Hepatic stellate cell (primary cell): Measurements from ENCODE around the gene PYGM.

ENCODE experiments used
- DNase-seq: peaks from one replicate; pipeline ENCODE4 v3.0.0; 2011; ENCODE audit warnings: low spot score

PYGM gene

DNA sequence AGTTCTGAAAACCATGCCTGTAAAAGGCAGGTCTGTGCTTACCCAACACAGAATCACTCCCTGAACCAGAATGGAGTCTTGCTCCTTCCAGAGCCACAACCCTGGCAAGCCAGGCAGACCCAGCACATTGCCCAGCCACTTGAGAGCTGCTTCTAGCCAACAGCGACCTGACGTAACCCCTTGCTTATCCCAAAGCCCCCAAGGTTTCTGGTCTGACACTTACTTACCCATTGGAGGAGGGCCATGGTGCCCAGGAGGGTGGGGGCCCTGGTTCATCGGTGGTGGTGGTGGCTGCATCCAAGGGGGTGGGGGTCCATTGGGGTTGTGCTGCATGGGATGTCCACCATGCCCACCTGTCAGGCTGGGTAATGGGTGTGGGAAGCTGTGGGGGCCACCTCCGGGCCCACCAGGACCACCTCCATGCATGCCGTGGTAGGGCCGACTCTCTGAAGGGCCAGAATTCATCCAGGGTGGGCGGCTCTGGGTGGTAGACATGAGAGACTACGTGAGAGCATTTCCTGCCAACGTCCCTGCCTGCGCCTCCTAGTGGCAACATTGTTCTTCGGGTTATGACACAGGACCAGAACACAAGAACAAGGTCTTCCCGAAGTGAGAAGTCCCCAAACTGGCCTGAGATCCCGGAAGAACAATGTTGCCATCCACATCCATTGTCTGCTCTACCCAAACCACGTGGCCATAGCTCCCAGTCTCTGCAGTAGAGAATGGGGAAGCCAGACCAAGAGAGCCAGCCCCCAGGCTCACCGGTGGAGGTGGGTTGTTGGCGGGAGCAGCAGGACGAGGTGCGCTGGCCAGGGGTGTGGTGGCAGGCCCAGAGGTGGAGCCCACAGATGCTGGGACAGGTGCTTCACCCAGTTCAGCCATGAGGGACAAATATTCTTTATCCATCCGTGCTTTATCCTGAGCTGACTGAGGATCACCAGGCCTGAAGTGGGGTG is 7.8 kb upstream of the PYGM start:
- peak; percentile 61 for DNase-seq

DNA sequence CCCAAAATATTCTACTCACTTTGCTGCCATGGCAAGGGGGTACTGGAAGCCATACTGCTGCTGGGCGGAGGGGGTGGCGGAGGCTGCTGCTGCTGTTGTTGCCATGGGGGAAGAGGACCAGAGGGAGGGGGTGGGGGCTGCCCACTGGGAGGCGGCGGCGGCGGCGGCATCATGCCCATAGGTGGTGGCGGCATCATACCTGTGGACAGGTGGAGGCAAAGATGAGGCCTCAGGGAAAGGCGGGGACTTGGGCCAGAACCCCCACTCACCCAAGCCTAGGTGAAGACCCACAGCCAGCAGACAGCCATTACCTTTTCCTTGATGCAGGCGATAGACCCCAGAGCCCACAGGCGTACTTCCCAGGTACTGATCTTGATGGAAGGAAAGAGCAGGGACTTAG is 7.1 kb upstream of the PYGM start:
- DNase-seq = no peak

DNA sequence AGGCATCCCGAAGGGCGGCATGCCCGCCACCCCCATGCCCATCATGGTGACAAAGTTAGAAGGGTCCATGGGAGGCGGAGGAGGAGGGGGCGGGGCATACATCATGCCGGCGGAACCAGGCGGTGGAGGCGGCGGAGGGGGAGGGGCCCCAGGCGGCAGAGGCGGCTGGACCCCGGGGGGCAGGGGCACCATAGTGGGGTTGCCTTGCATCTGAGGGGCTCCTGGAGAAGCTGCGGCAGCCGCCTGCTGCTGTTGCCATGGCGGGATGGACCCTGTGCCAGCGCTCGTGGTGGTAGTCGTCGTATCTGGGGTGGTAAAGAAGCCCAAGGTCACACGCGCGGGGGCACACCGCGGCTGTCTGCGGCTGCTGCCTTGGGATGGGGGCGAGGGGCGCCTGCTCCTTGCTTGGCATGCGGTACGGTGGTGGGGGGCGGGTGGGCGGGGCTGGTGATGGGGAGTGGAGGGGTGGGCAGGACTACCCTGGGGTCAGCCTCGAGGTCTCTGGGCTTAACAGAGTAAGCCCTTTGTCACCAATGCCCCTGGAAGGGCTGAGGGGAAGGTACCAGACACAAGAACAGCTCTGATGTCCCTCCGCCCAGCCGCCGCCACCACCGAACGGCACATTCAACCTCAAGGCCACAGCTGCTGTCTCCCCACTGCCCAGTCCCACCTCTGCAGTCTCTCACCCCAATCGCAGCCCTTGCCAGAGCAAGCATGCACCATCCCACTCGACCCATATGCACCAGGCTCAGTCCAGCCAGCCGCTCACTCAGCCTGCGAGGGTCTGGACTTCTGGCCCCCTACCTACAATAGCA is 6.3 kb upstream of the PYGM start:
- no peak for DNase-seq

DNA sequence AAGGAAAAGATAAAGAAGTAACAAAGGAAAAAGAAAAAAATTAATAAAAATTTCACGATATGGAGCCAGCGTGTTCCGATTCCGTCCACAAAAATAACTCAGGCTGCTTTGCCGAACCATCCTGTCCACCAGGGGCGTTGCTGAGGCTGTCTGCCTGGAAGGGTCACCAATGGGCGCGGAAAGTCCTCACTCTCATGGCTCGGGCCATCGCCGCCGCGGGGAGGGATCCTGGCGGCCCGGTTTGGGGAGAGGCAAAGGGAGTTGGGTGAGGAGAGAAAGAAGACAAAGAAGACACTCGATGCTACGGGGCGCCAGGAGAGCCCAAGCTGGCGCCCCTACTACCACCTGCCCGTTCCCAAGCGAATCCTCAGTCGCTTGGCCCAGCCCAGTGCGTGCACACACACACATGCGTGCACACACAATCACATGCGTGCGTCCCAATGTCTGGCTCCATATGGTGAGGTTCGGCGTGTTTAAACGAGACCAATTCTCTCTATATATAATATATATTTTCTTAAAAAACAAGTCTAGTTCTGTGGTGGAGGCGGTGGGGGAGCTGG is 5.6 kb upstream of the PYGM start:
- no peak for DNase-seq

DNA sequence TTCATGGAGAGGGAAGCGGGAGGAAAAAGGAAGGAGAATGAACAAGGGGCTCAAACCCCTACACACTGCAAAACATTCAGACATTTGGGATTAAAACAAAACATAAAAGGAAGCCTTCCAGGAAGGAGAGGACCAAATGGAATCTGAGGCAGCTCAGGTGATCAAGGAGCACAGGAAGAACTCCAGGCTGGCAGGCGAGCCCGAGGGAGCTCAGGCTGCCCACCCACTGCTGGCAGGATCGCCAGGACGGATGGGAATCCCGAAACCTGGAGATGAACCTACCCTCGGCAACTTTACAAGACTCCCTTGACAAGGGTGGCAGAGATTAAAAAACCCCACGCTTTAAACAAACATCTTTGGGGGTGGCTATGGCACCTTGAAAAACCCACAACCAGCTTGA is 5.0 kb upstream of the PYGM start:
- no peak for DNase-seq

DNA sequence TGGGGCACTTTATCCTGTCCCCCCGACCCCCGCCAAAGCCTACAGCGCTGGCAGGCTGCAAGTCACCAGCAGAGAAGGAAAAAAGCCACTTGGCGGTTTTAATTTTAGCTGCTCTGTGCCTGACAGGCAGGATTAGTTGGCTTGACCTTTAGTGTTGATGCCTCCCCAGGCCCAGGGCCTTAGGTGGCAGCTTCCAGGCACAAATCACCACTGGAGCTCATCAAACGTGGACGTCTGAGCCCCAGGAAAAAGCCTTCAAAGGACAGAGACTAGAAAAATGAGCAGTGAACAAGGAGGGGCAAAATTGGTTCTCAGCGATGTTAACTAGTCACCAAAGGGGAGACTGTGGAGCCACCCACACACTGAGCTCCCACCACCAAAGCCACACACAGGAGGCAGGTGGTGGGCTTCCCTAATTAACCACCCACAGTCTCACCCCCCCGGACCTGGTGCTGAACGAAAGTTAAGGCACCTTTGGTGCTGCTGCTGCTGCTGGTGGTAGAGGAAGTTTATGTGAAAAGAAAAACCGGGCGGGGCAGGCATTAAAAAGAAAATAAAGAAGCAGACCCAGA is 4.4 kb upstream of the PYGM start:
- no peak for DNase-seq

DNA sequence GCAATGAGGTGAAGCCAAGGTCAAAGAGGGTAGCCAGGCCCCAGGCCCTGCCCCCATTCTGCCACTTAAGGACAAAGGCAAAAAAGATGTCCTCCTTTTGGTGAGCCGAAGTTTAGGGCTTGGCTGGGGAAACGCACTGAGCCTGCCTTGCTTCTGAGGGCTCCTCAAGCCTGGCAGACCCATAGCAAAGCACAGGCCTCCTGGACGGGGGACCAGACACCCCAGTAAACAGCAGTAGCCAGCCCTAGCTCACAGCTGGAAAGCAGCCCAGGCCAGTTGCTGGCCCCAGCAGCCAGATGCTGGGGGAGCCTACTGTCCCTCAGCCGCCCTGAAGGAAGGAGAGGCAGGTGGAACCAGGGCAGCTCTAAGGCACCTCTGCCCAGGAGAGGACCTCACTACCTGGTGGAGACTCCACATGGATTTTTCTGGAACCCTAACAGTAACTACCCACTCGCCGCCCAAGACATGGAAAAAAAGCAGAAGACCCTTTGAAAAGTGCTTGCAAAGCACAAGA is 3.8 kb upstream of the PYGM start:
- no peak for DNase-seq

DNA sequence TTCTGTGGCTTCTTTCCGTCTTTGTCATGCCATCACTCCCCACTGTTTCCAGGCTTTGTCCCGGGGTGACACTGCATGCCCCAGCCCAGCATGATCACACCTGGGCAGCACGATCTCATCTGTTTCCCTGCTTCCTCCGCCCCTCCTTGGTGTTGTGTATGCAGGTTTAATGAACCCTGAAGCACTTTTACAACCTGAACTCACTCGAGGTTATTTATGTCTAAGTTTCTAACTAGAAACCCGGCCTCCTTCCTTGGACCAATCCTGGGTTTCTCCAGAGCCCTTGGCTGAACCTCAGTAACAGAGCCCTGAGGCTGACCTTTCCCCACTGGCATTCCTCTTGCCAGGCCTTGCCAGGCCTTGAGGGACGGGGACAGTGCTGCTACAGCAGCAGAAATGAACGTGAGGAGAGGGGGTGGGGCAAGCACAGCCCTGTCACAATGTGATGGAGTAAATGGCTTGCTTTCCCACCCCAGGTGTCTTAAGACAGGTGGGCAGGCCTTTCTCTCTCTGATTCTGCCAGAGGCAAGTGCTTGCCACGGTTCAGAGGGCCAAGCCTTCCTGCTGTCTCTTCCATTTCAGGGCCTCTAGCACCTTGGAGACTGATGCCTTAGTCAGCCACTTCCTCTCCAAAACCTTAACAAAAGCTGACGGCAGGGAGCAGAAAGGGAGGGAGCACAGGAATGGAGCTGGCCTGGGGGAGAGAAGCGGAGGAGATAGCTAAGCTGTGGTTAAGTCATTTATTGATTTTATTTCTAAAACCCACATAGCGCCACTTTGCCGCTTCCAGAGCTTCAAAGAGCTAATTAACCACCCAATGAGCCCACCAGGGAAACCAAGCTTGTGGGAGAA is 3.1 kb upstream of the PYGM start:
- DNase-seq = peak; percentile 75

DNA sequence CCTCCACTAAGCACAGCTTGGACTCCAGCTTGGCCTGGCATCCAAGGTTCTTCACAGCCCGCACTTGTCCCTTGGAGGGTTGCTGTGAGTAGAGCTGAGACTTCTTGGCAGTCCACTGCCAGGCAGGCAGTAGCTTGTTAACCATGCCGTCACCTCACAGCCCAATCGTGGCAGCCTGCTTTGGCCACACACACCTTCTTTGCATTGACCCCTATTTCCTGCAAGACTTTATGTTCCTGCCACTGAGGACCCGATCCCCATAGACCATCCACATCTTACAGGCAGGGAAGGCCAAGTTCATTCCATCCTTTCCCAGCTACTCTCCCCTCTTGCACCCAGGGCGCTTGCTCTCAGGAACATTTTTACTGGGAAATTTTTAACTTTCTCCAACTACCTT is 2.5 kb upstream of the PYGM start:
- DNase-seq = no peak

DNA sequence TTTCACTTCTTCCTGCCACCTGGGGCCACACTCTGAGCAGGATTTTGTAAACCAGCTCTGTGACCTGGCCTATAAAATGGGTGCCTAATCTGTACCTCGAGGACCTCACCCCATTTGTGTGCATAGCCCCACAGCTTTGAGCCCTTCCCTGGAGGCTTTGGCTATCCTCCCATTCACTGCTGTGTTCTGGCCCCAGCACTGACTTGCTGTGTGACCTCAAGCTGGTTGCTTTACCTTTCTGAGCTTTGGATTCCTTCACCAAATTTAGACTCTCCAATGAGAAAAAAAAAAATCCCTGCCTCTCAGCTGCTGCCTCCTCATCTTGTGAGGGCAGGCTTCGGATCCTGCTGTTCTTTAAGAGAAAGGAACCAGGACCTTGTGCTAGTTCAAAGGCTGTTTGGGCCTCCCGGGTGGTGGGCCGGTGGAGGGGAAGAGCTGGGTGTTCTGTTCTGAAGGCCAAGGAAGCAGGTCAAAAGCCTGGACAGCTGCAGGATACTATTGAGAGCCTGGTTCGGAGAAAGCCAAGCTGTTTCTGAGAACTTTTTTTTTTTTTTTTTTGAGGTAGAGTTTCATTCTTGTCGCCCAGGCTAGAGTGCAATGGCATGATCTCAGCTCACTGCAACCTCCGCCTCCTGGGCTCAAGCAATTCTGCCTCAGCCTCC is 1.1 kb upstream of the PYGM start:
- no peak for DNase-seq

DNA sequence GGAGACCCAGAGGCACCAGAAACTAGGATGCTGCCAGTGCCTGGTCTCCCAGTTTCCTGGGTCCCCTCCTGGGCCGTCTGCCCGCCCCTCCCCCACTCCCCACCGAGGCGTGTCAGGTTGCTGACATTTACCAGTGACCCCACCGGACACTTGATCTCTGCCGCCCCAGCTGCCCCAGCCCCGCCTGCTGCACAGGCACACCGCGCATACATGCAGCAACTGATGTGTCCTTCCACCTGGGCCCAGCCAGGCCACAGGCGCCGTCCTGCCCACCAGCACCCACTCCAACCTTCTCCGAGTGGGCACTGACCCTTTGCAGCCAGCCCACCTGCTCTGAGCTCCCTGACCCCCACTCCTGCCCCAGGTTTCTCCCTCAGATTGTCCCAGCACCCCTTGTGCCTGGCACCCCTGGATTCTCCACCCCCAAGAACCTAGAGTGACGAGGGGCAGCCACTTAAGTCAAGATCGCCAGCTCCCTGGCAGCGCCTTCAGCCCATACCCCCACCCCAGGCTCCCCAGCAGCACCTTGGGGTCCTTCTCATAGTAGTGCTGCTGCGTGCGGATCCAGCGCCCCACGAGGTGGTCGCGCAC is 548 bp downstream of the PYGM start:
- DNase-seq = no peak

DNA sequence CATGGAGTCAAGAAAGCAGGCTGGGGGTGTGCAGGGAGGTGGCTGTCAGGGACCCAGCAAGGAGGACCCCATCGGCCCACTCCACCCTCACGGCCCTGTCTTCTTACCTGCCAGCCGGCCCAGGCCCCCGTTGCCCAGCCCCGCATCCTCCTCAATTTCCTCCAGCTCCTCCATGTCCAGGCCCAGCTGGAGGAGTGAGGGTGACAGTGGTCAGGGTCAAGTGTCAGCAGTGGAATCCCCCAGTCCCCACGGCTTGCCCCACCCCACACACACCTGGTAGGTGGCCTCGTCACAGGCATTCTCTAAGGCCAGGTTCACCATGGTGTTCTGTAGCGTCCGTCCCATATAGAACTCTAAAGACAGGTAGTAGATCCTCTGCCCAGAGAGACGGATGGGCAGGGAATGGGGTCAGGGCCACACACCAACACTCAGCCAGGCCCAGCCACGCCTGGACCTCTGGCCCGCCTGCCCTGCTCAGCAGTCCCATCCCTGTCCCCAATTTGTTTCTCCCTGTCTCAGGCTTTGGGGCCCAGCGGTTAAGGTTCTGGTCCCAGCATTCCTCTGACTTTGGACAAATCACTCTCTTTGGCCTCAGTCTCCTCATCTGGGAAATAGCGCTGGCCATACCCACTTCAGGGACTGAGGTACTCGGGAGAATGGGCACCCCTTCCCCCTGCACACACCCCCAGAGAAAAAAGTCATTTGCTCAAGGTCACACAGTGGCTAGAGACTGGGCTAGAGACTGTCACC is 1.3 kb downstream of the PYGM start:
- DNase-seq = no peak

DNA sequence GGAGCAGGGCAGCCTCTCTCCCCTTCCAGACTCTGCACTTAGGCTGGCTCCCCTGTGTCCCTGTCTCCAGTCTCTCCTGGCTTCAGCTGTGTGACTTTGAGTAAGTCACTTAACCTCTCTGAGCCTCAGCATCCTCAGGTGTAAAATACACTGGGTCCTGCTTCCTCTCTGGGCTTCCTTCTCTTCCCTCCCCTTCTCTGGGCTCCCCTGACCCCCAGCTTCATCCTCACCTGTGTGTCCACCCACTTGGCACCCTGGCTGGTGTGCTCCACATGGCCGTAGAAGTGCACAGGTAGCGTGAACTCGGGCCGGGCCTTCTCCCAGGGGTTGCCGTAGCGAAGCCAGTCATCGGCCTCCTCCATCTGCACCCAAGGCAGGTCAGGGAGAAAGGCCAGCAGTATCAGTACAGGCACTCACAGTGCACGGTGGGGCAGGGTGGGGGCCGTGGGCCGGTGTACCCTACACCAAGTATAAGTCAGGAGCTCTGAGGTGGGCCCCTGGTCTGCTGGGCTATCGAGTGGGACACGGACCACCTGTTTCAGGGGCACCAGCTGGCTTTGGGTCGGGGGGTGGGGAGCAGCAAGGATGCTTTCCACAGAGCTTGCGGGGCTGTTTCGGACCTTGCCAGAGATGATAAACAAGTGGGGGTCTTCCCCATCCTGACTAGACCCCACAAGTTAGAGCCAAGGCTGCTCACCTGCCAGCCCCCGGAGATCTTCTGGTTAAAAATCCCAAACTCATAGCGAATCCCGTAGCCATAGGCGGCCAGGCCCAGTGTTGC is 2.0 kb downstream of the PYGM start:
- DNase-seq = no peak

DNA sequence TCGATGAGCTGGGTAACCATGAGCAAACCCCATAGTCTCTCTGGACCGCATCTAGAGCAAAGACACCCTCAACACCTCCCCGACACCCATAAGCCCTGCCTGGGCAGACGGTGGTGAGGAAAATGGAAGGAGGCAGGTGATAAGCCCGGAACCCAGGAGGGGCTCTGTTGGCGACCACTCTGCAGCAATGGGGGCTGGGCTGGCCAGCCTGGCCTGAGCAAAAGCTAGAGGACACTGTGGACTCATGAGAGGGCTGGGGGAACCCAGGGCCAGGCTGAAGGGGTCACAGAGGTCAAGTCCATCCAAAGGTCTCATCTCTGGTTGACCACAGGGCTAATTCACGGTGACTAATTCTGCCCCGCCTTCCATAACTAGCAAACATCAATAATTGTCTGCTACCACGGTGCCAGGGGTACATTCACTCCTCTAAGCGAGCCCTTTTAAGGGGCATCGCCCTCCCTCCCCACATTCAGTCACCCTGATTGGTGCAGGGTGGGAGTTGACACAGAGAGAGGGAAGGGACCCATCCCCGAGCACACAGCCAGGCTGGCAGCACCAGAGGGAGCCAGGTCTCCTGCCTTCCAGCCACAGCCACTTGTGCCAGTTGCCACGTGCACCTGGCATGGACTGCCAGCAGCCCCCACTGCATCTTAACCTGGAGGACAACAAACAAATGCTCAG is 4.0 kb downstream of the PYGM start:
- DNase-seq = no peak

DNA sequence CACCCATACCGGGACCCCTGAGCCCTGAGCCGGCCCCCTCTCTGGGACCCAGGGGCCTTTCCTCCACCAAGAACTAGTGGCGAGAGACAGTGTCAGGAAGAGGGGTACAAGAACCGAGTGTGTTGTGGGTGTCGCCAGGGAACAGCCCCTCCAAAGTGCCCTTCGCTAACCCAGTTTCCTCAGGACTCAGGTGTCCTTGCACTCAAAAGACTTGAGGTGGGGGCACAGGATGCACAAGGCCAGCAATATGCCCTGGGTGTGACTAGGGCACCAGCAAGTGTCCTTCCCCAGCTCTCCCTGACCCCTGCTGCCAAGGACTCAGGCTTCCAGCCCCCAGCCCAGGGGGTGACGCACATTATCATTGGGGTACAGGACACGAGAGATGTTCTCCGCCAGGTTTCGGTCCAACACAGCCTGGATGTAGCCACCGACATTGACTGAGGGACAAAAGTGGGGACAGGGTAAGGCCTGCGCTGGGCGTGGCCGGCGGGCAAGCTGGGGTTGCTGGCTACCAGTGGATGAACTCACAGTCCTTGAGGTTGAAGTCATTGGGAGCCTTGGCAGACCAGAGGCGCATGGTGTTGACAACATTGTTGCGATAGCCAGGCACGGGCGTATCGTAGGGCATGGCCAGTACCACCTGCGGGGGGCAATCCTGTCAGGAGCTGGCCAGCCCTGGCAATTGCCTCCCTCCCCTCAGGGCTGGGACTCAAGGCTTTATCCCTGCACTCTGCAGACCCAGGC is 4.7 kb downstream of the PYGM start:
- no peak for DNase-seq

DNA sequence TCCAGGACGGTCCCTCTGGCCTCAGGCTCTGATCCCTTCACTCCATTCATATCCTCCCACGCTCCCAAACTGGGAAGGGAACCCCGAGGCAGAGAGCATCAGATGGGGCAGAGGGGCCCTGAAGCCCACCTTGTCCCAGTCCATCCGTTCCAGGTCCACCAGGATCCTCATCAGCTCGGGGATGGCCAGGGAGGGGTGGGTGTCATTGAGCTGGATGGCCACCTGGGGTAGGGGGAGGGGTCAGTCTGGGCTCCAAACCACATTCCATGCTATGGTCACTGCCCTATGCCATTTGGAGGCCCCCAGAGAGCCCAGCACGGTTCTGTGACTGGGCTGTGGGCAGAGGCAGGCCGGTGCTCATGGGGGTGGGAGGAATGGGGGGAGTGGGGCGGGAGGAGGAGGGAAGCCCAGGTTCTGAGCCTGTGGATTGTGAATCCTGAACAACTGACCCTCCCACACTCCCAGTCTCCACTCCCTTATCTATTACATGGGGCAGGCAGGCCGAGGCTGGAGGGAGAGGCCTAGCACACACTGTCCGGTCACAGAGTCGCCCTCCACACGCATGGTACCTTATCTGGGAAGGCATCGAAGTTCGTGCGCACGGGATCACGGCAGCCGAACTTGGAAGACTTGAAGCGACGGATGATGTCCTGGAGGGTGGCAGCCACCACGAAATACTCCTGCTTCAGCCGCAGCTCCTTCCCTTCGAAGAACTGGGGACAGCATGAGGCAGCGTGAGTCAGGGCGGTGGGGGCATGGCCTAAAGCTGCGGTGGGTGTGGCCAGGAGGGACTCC is 5.5 kb downstream of the PYGM start:
- DNase-seq = no peak
